Stimulated activated CD8-positive, alpha-beta memory T cell treated with anti-CD3 and anti-CD28 coated beads, Interleukin-4, amount 100 ng/mL, for 24 hours (primary cell): ENCODE results near the gene SNAP25.

Experiments
- DNase-seq: peaks from one replicate; pipeline ENCODE4 v3.0.0-alpha.2; 2020; ENCODE audit warnings: low read depth

SNAP25 gene

GRCh38 chr20:10216146-10216791, 2.4 kb upstream of the SNAP25 start:
- no peak for DNase-seq

- DNase-seq, result no peak
Measured at GRCh38 chr20:10217721-10218410, 764 bp upstream of the SNAP25 start.

- DNase-seq, result peak; percentile 26
Measured at GRCh38 chr20:10219452-10219791, 792 bp downstream of the SNAP25 start.

- DNase-seq, result no peak
Measured at GRCh38 chr20:10219993-10220750, 1.5 kb downstream of the SNAP25 start.

DNA sequence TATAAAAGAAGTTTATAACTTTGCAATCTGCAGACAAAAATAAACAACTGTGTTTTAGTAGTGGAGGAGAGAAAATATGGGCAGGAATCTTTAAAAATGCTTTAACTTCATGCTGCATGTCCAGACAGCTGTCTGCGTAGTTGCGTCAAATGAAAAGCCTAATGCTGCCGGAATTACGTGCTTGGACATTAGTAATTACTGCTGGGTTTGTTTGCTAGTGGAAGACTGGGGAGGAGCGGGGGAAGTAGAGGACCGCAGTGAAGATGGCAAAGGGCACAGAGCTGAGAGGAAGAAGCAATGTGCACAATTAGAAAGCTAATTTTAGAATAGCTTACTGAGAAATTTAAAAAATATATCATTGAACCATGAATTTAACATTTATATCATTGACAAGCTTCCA, 2.4 kb downstream of the SNAP25 start:
- DNase-seq, result no peak

DNA sequence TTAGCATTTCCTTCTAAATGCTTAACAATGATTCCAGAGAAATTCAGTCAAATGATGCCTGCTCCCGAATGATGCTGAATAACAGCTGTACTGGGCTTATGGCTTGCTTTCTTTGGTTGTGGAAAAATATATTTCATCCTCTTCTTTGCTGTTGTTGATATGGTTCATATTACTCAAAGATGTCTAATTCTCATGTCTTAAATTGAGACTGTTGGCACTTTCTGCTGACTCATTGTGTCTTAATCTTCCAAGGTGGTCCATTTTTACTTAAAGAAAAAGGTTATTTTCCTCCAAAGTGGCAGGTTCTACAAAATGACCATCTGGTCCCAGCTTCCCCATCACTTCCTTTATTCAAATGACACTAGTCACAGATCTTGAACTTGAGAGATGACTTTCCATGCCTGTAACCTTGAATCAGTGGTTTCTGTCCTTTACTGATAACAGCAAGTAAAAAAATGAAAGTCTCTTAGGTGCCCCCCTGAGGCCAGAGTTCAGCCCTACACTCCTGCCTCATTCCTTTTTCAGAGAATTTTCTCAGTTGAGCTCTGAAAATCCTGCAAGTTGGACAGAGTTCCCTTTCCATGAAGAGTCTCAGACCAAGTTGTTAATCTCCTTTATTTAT, 6.9 kb downstream of the SNAP25 start:
- no peak for DNase-seq

DNA sequence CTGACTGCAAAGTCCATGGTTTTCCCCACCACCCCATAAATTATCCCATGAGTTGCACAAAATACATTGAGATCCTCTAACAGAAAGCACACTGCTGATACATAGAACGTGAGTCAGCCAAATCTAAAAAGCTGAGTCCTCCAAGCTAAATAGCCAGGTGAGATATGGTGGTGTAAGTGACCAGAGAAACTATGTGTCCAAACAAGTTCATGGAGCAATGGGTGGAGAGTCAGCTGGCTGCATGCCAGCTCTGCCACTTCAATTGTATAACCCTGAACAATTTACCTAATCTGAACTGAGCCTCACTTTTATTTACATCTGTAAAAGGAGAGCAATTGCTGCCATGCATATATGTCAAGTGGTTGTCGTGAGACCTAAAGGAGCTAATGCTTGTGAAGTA, 9.7 kb downstream of the SNAP25 start:
- DNase-seq, result no peak

- DNase-seq, result no peak
Measured at GRCh38 chr20:10231290-10231689, 12.7 kb downstream of the SNAP25 start.

DNA sequence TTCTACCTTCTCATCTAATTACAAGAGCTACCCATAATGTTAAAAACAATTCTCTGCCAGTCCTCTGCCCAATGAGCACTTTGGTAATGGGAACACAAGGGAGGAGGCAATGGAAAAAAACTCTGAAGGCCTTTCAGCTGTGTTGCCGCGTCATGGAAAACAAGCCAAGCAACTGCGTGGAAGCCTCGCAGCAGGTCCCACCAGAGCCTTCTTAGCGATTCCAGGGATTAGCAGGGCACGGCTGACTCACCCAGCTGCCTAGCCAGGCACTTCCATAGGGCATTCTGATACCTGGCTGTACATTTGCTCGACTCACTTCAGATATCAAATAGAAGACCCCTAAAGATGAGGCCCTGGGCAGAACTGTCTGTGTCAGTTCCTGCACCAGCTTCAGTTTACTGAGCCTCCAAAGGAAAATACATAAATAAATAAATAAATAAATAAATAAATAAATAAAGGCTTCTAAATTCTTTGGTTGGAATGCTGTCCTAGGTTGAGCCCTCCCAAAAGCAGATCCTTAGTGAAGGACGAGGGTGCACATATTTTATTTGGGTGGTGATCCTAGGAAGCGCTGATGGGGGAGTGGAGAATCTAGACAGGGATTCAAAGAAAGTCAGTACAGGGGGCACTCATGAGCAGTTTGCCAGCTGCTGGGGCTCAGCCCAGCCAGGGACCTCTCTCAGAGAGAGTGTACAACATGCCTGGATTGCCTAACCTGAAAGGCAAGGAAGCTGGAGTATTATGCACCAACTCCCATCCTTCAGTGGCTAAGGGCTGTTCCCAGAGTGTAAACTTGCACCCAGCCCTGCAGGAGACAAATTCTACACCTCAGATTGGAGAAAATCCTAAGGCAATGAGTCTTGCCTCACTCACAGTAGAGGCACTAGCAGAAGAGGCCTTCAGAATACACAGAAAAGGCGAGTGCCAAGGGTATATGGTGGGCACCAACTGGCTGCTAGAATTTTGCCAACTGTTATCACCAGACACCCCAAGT, 18.2 kb downstream of the SNAP25 start:
- no peak for DNase-seq

DNA sequence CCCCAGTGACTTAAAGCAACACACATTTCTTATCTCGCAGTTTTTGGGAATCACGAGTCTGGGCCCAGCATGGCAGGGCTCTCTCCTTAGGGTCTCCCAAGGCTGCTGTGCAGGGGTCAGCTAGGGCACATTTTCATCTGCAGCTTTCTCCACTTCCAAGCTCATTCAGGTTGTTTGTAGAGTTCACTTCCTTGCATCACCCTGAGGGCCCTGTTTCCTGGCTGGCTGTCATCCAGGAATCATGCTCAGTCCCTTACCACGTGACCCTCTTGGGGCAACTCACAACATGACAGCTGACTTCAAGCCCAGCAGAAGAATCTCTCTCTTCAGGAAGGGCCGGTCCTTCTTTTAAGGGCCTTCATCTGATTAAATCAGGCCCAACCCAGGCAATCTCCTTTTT, 21.3 kb downstream of the SNAP25 start:
- no peak for DNase-seq

GRCh38 chr20:10240655-10241054, 22.0 kb downstream of the SNAP25 start:
- DNase-seq, result no peak

DNA sequence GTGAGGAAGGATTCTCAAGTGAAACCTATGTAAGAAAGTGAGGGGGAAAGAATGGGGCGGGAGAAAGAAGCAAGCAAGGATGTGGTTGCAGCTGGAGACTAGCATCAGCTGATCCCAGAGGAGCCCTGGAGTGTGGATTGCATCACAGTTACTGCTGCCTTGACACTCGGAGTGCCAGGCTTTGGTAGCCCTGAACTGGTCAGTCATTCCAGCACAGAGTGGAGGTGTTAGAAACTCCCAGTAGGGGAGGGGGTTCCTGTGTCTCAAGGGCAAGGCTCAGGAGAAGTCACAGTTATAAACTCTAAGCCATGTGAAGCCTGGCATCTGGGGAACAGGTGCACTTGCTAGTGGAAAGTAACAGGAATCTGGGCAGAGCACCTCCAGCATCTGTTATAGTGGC, 23.5 kb downstream of the SNAP25 start:
- no peak for DNase-seq

- no peak for DNase-seq
Measured at GRCh38 chr20:10247440-10247839, 28.8 kb downstream of the SNAP25 start.

DNA sequence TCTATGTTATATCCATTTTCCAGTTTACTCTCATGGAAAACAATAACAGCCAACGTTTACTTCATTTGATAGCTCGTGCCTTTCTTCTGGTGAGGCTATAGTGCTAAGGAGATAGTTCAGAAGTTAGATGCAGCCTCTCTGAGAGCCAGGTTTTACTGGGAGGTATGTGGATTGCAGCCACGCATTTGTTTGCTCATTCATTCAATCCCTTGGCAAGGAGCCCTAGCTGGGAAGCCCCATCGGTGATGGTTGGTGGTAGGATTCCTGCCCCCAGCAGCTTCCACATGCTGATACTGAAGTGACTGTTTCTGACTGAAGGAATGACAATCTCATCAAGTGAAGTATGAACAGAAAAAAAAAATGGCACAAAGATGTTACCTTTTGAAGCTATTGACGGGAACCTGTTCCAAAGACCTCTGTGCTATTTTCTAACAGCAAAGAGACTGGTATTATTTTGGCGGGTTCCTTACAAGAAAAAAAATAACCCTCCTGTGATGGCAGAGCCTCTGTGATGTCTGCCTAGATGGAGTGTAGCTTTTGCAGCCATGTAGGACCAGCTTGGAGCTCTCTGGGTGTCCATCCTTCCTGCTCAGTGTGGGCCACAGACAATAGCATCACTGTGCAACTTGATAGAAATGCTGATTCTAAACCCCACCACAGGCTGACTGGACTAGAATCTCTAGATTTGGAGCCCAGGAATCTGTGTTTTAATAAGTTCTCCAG, 30.6 kb downstream of the SNAP25 start:
- DNase-seq, result no peak

GRCh38 chr20:10249822-10250221, 31.2 kb downstream of the SNAP25 start:
- DNase-seq, result no peak

- no peak for DNase-seq
Measured at GRCh38 chr20:10250902-10251301, 32.3 kb downstream of the SNAP25 start.

GRCh38 chr20:10253780-10254179, 35.1 kb downstream of the SNAP25 start:
- DNase-seq, result no peak

DNA sequence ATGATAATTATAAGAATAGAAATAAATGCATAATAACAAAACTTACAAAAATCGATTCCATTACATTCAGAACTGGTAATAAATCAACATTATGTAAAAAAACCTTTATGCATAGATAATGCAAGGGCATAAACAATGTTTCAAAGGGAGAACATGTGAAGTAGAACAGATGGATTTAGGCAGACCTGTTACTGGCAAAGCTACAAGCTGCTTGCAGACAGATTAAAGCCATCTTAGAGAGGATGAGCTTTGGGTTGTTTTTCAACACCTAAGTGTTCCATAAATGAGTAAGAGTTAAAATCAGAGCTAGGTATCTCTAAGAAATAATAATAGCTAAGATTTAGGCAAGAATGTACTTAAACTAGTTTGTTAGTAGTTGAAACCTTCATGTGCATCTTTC, 37.2 kb downstream of the SNAP25 start:
- DNase-seq, result no peak

GRCh38 chr20:10259166-10259565, 40.5 kb downstream of the SNAP25 start:
- DNase-seq, result no peak

GRCh38 chr20:10260316-10260715, 41.7 kb downstream of the SNAP25 start:
- no peak for DNase-seq

DNA sequence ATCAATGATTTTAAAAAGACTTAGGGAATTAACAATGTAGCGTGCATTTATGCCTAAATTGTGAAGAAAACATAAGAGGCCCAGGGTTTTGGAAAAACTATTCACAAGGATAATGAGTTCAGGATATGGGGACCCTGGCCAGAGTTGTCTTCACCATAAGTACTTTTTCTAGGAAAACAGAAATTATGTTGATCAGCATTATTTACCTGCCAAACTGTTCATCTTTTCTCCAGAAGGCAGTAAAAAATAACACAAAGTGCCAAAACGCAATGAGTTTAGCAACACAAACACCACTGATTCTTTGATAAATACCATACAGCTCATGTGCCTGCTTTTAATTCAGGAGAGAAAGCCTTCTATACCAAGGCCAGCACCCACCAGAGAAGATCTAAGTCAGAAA, 43.1 kb downstream of the SNAP25 start:
- DNase-seq, result no peak
